CD4-positive, alpha-beta T cell (primary cell): ENCODE measurements around the gene USP40. TPM values are rescaled to one million over a fixed set of nuclear protein-coding genes. Genes with fewer than 3 reads are reported as not detected.

ENCODE experiments used
- ATAC-seq: fragments of 200-7000 bp; cut with Tn5 transposase; one replicate; pipeline ENCODE4 v1.10.0; 2022; ENCODE audit warnings: mild to moderate bottlenecking; ENCODE audit not compliant: poor library complexity
- CTCF ChIA-PET: fragments of 350-600 bp; sonication (Branson Sonifier 250); formaldehyde crosslinking; loops from one replicate; lab custom pipeline; 2021; ENCODE audit warnings: antibody characterized with exemption, inconsistent platforms; lab: Charles Lee
- POLR2A ChIA-PET: fragments of 350-600 bp; sonication (Branson Sonifier 250); formaldehyde crosslinking; loops from one replicate; lab custom pipeline; 2021; ENCODE audit warnings: antibody characterized with exemption, inconsistent platforms; lab: Charles Lee
- DNase-seq, 14 experiments: peaks; one replicate each; pipeline ENCODE4 v3.0.0-alpha.2; 2013 to 2020; ENCODE audit warnings: mixed read lengths in 2 of 14
- H3K27ac ChIP-seq, 2 donors: one replicate each; pipeline versions ENCODE4 v1.5.1 to v1.7.0; 2013; ENCODE audit warnings: low read length in 2 of 2, low read depth in 1 of 2, mild to moderate bottlenecking in 1 of 2
- H3K27me3 ChIP-seq, 2 experiments: 1 replicate in 1 of 2; 2 replicates in 1 of 2; pipeline versions ENCODE4 v1.6.1 to v1.7.0; 2013; ENCODE audit warnings: low read length in 2 of 2, control low read depth in 1 of 2, mild to moderate bottlenecking in 1 of 2, moderate library complexity in 1 of 2; ENCODE audit not compliant: insufficient read depth in 2 of 2, control insufficient read depth in 1 of 2
- H3K36me3 ChIP-seq: one replicate; pipeline ENCODE4 v1.6.1; 2013; ENCODE audit warnings: low read length, control low read depth; ENCODE audit not compliant: insufficient read depth
- H3K4me1 ChIP-seq: one replicate; pipeline ENCODE4 v1.6.1; 2013; ENCODE audit warnings: low read length, control low read depth; ENCODE audit not compliant: insufficient read depth
- H3K4me3 ChIP-seq: one replicate; pipeline ENCODE4 v1.5.1; 2013; ENCODE audit warnings: mild to moderate bottlenecking, low read length, moderate library complexity
- H3K9me3 ChIP-seq, 2 experiments: 1 replicate in 1 of 2; 2 replicates in 1 of 2; pipeline versions ENCODE4 v1.6.1 to v1.7.0; 2013; ENCODE audit warnings: low read length in 2 of 2, mild to moderate bottlenecking in 2 of 2, control low read depth in 1 of 2, moderate library complexity in 1 of 2; ENCODE audit not compliant: control insufficient read depth in 1 of 2, insufficient read depth in 1 of 2
- H3K27ac Mint-ChIP-seq: one replicate; pipeline ENCODE4 v1.8.0; 2020; ENCODE audit warnings: mixed read lengths
- H3K27me3 Mint-ChIP-seq: one replicate; pipeline ENCODE4 v1.8.0; 2021; ENCODE audit warnings: mixed read lengths
- H3K36me3 Mint-ChIP-seq: one replicate; pipeline ENCODE4 v1.8.0; 2021; ENCODE audit warnings: low read depth, mixed read lengths
- H3K4me1 Mint-ChIP-seq: one replicate; pipeline ENCODE4 v1.8.0; 2021; ENCODE audit warnings: low read depth, mixed read lengths
- H3K4me3 Mint-ChIP-seq: one replicate; pipeline ENCODE4 v1.8.0; 2020; ENCODE audit warnings: mild to moderate bottlenecking, mixed read lengths
- H3K9me3 Mint-ChIP-seq: one replicate; pipeline ENCODE4 v1.8.0; 2020; ENCODE audit warnings: mixed read lengths
- CTCF ChIP-seq: fragments of 200-600 bp; IDR thresholded peaks from one replicate; pipeline ENCODE4 v1.8.0; 2022; ENCODE audit warnings: antibody characterized with exemption, mild to moderate bottlenecking
- intact Hi-C, 2 experiments: fragments of 100-400 bp; cut with DNase I in 1 of 2; cut with micrococcal nuclease in 1 of 2; formaldehyde crosslinking; loops; one replicate each; pipeline versions ENCODE4 v1.15.1 to v1.9.0; 2023 to 2025; cut with DNase I, micrococcal nuclease
- total RNA-seq, 174 experiments: library from RNA in 2 of 174; stranded (reverse) in 2 of 174; gene quantifications; one replicate each; pipeline ENCODE4 v1.2.3 and lab custom pipeline; 2021 to 2026

Gene USP40
- total RNA-seq, 2 experiments from 2014 or later = 7.2 to 8.7 TPM

GRCh38 chr2:233491326-233491725 lies 75.3 kb downstream of the USP40 start:
- Mint-ChIP-seq H3K4me3 (no peak overlapping the region), H3K36me3 (peaks cover 33% of the 10 kb centered on the region), H3K4me1 (no peaks in the 10 kb centered on the region), H3K27ac (no peak overlapping the region), H3K27me3 (no peaks in the 10 kb centered on the region), H3K9me3 (no peaks in the 10 kb centered on the region)
- peaks cover 33% of the 10 kb centered on the region for H3K36me3 ChIP-seq
- no peak for TF ChIP-seq CTCF
- no peaks in the 10 kb centered on the region for H3K4me1 ChIP-seq
- CTCF ChIA-PET = no interaction called here
- H3K9me3 ChIP-seq = no peaks in the 10 kb centered on the region
- POLR2A ChIA-PET = no interaction called here
- H3K27me3 ChIP-seq = no peaks in the 10 kb centered on the region
- ATAC-seq = no peak
- no peak overlapping the region for H3K27ac ChIP-seq
- no peak overlapping the region for H3K4me3 ChIP-seq
- intact Hi-C loops = no loop called here
- no peak for DNase-seq

DNA sequence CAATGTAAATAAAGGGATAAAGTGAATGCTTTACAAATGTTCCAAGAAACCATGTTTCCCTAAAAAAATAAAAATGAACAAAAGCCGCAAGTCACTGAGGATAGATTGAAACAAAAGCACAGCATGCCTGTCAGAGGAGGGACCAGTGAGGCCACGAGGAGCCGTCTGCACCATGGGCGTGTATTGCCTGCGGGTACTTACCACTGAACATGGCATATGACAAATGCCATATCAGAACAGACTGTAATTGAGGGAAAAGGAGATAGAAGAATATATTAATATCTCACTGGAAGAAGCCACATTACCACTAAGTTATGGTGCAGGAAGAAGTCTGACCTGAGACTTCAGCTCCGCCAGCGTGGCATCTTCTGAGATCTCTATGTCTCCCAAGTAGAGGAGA lies 75.8 kb downstream of the USP40 start:
- Histone ChIP-seq H3K4me1 (no peaks in the 10 kb centered on the region), H3K27me3 (no peaks in the 10 kb centered on the region), H3K27ac (no peak overlapping the region), H3K4me3 (no peak overlapping the region), H3K9me3 (no peaks in the 10 kb centered on the region), H3K36me3 (peaks cover 33% of the 10 kb centered on the region)
- ChIA-PET CTCF (no interaction called here), POLR2A (interaction anchor here (1.0 kb wide), 1 partner anchor 73 kb away, joined by 3 read pairs; no protein-coding TSS in a partner anchor)
- peaks cover 36% of the 10 kb centered on the region for H3K36me3 Mint-ChIP-seq
- DNase-seq (no peak), ATAC-seq (no peak)
- no peak overlapping the region for H3K27ac Mint-ChIP-seq
- no peaks in the 10 kb centered on the region for H3K9me3 Mint-ChIP-seq
- H3K4me3 Mint-ChIP-seq = no peak overlapping the region
- intact Hi-C loops = no loop called here
- H3K4me1 Mint-ChIP-seq = no peaks in the 10 kb centered on the region
- no peaks in the 10 kb centered on the region for H3K27me3 Mint-ChIP-seq
- TF ChIP-seq CTCF = no peak

DNA sequence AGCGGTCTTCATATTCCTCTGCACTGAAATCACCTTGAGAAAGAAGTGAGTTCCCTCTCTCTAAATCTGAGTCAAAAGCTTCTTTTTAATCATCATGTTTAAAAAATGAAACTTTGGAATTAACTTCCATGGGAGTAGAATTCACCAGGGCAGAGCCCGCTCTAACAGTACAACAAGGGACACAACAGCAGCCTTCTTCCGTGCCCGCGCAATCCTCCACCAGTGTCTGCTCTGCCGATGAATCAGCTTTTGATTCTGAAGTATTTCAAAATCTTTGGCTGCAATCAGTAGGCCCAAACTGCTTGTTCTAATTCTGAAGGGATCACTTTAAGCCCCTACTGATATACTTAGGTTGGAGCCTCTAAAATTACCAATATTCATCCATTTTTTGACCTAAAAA lies 76.9 kb downstream of the USP40 start:
- Histone ChIP-seq H3K9me3 (no peaks in the 10 kb centered on the region), H3K4me3 (no peak overlapping the region), H3K4me1 (no peaks in the 10 kb centered on the region), H3K27me3 (no peaks in the 10 kb centered on the region), H3K36me3 (peaks cover 43% of the 10 kb centered on the region), H3K27ac (no peak overlapping the region)
- Mint-ChIP-seq H3K27me3 (no peaks in the 10 kb centered on the region), H3K9me3 (no peaks in the 10 kb centered on the region), H3K4me3 (no peak overlapping the region), H3K27ac (no peak overlapping the region), H3K36me3 (peaks cover 43% of the 10 kb centered on the region), H3K4me1 (no peaks in the 10 kb centered on the region)
- ChIA-PET POLR2A (interaction anchor here (1.0 kb wide), 1 partner anchor 74 kb away, joined by 3 read pairs; no protein-coding TSS in a partner anchor), CTCF (no interaction called here)
- intact Hi-C loops = no loop called here
- TF ChIP-seq CTCF = no peak
- ATAC-seq = no peak
- DNase-seq = no peak
